NCI-H146 treated with DMSO at 0.1 percent for 48 hours (cell line): ENCODE results near the gene RASA3.

Source experiments
- DNase-seq: peaks from one replicate; lab custom pipeline; 2025; ENCODE audit not compliant: unreplicated experiment; lab: John Stamatoyannopoulos, UW

Gene RASA3

DNA sequence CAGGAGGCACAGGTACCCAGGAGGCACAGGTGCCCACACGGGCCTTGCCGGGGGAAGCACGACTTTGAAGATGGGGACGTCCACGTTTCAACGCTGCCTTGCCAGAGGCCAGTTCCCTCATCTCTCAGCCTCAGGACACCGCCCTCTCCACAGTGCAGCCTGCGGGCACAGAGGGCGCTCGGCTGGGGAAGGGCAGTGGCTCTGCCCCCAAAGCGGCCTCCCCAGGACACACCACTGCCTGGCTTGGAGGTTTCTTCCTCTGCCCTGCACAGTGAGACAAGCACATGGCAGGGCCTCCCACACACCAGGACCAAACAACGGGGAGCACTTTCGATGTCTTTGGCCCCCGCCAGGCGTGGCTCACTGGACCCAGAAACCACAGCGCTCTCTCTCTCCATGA lies 73.0 kb downstream of the RASA3 start:
- no peak for DNase-seq

DNA sequence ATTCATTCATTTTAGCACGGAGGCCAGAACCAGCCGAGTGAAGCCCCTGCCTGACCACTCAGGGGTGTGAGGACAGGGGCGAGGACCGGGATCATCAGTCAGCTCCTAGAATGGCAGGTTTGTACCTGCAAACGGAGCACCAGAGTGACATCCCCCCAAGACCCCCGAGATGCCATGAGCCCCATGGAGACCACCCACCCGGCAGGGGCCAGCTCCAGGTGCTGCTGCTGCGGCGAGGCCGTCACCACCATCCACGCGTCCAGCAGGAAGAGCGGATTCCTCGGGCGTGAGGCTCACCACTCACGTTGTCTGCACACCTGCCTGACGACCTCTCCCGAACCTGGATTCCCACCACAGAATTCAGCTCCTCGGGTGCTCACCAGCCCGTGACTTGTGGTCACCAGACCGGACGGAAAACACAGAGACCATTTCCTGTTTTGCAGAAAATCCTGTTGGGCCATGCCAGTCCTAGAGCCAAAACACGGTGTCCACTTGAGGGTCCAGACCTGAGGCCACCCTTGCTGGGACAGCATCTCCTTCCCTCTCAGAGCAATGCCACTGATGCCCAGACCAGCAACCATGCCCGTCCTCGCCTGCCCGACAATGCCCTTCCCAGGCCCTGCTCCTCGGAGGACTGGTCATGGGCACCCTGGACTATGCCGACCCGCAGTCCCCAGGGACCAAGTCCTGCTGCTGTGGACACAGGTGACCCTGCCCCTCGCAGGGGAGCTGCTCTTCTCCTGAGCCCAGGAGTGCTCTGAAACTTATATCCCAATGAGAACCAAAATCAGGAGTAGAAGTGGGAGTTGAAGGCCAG lies 74.2 kb downstream of the RASA3 start:
- DNase-seq, result no peak

DNA sequence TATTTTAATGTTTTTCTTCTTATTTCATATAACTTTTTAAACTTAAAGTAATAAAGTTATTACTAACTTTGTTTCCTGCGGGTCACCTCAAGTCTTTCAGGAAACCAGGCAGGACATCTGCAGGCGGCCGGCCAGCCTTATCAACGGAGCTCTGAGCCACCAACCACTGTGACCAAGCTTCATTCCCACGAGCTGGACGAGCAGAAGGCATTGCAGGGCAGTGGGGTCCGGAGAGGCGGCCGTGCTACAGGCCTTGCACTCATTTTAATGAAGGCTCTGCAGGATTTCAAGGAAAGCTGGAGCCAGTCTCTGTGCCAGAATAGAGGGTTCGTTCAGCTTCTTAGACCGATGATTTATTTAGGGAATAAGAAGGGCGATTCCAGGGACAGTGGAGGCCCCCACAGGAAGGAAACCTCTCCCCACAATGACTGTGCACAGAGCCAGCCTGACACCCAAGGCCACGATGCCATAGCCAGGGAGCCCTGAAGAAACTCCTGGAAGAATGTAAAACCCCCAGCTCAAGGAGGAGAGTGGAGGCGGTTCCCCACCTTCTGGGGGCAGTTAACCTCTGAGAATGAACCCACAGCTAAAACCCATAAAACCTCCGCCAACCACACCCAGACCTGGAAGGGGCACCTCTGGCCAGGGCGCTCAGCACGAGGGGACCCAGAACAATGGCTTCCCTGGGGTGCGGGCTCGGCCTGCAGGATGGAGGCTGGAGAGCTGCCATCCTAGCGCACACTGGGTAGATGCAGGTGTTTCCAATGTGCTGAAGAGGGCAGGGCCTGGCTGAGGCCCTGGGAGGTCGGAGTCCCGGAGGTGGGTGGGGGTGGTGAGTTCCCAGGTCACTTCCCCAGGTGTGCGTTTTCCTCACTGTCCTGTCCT lies 75.0 kb downstream of the RASA3 start:
- DNase-seq, result peak; percentile 33

DNA sequence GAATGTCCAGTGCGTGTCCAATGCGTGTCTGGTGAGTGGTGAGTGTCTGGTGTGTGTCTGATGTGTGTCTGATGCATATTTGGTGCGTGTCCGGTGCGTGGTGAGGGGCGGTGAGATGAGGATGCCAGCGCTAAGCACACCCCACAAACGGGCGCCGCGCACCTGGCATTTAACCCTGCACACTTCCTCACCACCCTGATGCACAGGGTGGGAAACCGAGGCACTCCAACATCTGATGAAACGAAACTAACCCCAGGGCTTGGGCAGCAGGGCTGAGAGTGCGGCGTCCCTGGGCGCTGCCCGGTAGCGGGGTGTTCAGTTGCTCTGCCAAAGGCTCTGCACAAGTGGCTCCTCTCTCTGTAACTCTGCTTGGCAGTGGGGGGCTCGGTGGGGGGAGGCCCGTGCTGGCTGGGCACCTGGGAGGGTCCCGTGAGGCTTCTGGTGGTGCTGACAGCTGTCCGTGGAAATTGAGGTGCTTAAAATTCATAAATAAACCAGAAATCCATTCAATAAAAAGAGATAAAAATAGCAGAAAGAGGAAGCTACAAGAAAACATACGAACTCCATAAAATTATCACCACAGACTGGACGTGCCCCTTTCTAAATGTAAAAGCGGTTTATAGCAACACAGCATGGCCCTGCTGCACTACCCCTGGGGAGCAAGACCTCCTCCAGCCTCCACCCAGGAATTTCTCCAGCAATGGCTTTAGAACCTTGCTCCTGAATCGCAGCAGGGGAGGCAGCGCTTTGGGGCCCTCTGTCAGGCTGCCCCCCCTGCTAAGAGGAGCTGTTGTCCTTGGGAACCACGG lies 76.0 kb downstream of the RASA3 start:
- DNase-seq, result no peak

GRCh38 chr13:114055766-114056165 lies 76.7 kb downstream of the RASA3 start:
- no peak for DNase-seq

- no peak for DNase-seq
Measured at GRCh38 chr13:114054830-114055439, 77.5 kb downstream of the RASA3 start.

GRCh38 chr13:114054264-114054663 lies 78.2 kb downstream of the RASA3 start:
- no peak for DNase-seq

DNA sequence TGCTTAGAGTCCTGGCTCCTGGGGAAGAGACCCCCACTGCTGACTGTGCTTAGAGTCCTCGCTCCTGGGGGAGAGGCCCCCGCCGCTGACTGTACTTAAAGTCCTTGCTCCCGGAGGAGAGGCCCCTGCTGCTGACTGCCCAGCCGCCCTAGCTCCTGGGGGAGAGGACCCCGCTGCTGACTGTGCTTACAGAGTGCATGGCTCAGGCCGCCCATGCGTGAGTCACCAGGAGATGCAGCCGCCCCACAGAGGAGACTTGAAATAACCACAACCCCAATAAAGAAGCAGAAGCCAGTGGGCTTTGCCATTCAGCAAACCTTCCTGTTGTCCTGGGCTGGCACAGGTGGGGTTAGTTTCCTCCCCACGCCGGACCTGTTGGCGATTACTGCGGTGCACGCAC lies 79.4 kb downstream of the RASA3 start:
- no peak for DNase-seq

- no peak for DNase-seq
Measured at GRCh38 chr13:114050536-114051450, 81.6 kb downstream of the RASA3 start.

- no peak for DNase-seq
Measured at GRCh38 chr13:114049626-114050101, 82.8 kb downstream of the RASA3 start.

DNA sequence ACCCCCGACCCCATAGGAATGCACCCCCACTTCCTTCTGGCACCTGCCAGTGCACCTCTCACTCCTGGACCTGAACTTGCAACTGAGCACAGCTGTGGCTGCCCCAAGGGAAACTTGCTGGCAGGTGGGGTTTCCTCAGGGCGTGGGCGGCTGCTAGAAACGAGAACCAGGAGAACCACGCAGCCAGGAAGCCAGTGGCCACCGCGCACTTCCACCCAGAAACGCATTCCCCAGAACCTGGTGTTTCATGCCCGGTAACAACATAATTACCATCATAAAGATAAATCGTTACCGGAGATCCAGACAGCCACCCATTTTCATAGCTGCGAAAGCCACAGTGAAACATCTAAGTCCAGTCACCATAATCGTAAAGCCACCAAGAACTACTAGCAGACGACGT lies 83.4 kb downstream of the RASA3 start:
- no peak for DNase-seq

GRCh38 chr13:114048443-114048842 lies 84.0 kb downstream of the RASA3 start:
- DNase-seq, result no peak

DNA sequence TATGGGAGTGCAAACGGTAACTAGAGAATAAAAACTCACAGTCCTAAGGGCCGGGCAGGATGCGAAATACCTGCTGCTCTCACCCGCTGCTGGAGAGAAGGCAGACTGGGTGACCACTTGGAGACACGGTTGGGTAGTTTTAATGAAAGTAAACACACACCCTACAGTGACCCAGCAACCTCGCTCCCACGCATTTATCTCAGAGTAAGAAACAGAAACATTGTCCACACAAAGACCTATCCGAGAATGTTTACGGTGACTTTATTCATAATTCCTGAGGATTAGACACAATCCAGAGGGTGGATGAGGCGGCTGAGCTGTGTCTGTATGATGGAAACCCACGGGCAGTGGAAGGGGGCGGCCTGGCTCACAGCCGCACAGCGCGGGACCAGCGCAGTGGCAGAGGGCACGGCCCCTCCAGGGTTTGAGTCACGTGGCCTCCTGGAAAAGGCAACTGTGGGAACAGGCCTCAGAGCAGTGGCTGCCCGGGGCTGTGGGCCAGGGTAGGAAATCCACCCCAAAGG lies 85.0 kb downstream of the RASA3 start:
- no peak for DNase-seq

DNA sequence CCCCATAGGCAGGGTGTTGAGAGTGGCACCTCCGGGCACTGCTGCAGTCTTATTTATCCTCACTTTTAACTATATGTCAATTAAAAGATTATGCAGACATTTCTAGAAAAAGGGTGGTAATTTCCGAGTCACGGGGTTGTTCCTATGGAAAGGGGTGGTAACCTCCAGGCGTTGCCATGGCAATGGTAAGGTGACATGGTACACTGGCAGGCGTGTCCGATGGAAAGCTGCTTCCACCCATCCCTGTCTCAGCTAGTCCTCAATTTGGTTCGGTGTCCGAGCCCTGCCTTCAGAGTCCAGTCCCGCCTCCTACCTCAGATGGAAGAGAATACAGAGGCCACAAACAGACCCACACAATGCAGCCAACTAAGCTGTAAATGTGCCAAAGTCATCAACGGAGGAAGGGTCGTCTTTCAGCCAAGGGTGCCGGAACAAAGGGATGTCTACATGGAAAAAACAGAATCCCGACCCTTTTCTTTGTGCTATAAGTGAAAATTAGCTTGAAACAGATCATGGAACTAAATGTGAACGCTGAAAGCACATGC lies 85.9 kb downstream of the RASA3 start:
- no peak for DNase-seq

GRCh38 chr13:114045113-114045735 lies 87.2 kb downstream of the RASA3 start:
- DNase-seq, result no peak

DNA sequence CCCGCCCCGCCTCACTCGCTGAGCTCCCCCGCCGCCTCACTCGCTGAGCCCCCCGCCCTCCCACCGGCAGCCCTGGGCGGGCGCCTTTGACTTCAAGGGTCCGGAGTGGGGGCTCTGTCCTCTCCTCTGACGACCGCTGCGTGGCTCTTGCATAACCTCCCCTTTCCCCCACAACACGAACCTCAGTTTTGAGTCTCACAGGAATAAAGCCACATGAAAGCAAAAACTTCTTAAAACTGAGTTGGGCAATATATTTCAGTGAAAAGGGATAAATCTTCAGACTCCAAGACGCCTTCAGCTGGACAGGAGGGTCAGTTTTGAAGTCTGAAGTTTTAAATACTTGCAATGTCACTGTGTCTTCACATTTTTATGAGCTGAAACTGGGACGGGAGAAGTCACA lies 87.9 kb downstream of the RASA3 start:
- DNase-seq, result no peak

GRCh38 chr13:114043421-114044053 lies 88.9 kb downstream of the RASA3 start:
- DNase-seq, result peak; percentile 29
